K562 (cell line): ENCODE data around the gene MAPKAPK2. TPM values are rescaled to one million over a fixed set of nuclear protein-coding genes. Genes with fewer than 3 reads are reported as not detected.

Experiments used
- ATAC-seq: fragments of 200-7000 bp; cut with Tn5 transposase; 3 replicates; pipeline ENCODE4 v1.9.1; 2020; ENCODE audit warnings: moderate library complexity
- BruUV-seq: library from RNA; stranded (reverse); fragments of 400-500 nt; replicated peaks from 2 replicates; lab custom pipeline; 2021; lab: Mats Ljungman, UMichigan
- CTCF ChIA-PET: fragments of 300-600 bp; formaldehyde crosslinking; extraction: SDS; loops from one replicate; lab custom pipeline; 2021; ENCODE audit warnings: low intra/inter-chr PET ratio; lab: Yijun Ruan, JAX
- POLR2A ChIA-PET: fragments of 300-600, 350-650 bp; sonication (Branson Sonifier 250); formaldehyde crosslinking; extraction: SDS; loops from one replicate; lab custom pipeline; 2021; ENCODE audit warnings: antibody characterized with exemption, inconsistent platforms; lab: Yijun Ruan, JAX
- DNase-seq, 4 experiments: peaks; one replicate each; pipeline versions ENCODE4 v3.0.0 to v3.0.0-alpha.2; 2011 to 2018; ENCODE audit warnings: low spot score in 3 of 4, mixed read lengths in 3 of 4; ENCODE audit errors: extremely low read depth in 1 of 4
- FAIRE-seq: peaks from 2 replicates; lab custom pipeline; 2011; peaks lifted over from hg19 to GRCh38; lab: Jason Lieb, UNC
- H2AFZ ChIP-seq: 2 replicates; pipeline ENCODE4 v1.6.0; 2011; ENCODE audit warnings: low read depth, low read length, control low read depth, inconsistent platforms
- H3K27ac ChIP-seq: fragments of 200-600 bp; 3 replicates; pipeline ENCODE4 v1.8.0; 2011; ENCODE audit warnings: low read depth, mild to moderate bottlenecking, control low read depth, inconsistent platforms, low read length, moderate library complexity, mixed read lengths; ENCODE audit errors: extremely low read depth
- H3K27me3 ChIP-seq, 2 experiments: fragments of 300-600 bp in 1 of 2; 2 replicates in 1 of 2; 3 replicates in 1 of 2; pipeline versions ENCODE4 v1.6.0 to v1.8.0; 2011; ENCODE audit warnings: inconsistent platforms in 2 of 2, low read length in 2 of 2, mild to moderate bottlenecking in 1 of 2, mixed read lengths in 1 of 2, moderate library complexity in 1 of 2; ENCODE audit not compliant: control insufficient read depth in 2 of 2, insufficient read depth in 2 of 2
- H3K36me3 ChIP-seq: fragments of 300-600 bp; 3 replicates; pipeline ENCODE4 v1.8.0; 2011; ENCODE audit warnings: mild to moderate bottlenecking, low read length, inconsistent platforms; ENCODE audit not compliant: control insufficient read depth, insufficient read depth
- H3K4me1 ChIP-seq, 2 experiments: fragments of 200-600 bp in 1 of 2; replicated peaks in 1 of 2; 2 replicates in 1 of 2; 3 replicates in 1 of 2; pipeline versions ENCODE4 v1.5.1 to v1.8.0; 2011; ENCODE audit warnings: inconsistent platforms in 2 of 2, low read length in 2 of 2, mild to moderate bottlenecking in 1 of 2, mixed read lengths in 1 of 2, moderate library complexity in 1 of 2; ENCODE audit not compliant: control insufficient read depth in 2 of 2, insufficient read depth in 2 of 2
- H3K4me2 ChIP-seq: 2 replicates; pipeline ENCODE4 v1.6.1; 2011; ENCODE audit warnings: low read length, control low read depth, inconsistent platforms, mixed read lengths; ENCODE audit not compliant: insufficient read depth
- H3K4me3 ChIP-seq: fragments of 200-600 bp; sonication (generic), shearing (Covaris generic); 2 replicates; pipeline ENCODE4 v1.5.1; 2016; ENCODE audit warnings: control low read depth, inconsistent platforms
- H3K79me2 ChIP-seq: fragments of 200-600 bp; 3 replicates; pipeline ENCODE4 v1.8.0; 2011; ENCODE audit warnings: low read length, inconsistent platforms; ENCODE audit not compliant: control insufficient read depth, insufficient read depth
- H3K9ac ChIP-seq, 2 experiments: 2 replicates each; pipeline versions ENCODE4 v1.6.0 to v1.6.1; 2011; ENCODE audit warnings: low read depth in 2 of 2, low read length in 2 of 2, control low read depth in 1 of 2, inconsistent platforms in 1 of 2, mild to moderate bottlenecking in 1 of 2, mixed read lengths in 1 of 2; ENCODE audit not compliant: insufficient read depth in 1 of 2
- H3K9me1 ChIP-seq: one replicate; pipeline ENCODE4 v1.6.0; 2011; ENCODE audit warnings: inconsistent platforms, mild to moderate bottlenecking, low read length, moderate library complexity; ENCODE audit not compliant: control insufficient read depth, insufficient read depth
- H3K9me3 ChIP-seq: replicated peaks from 2 replicates; pipeline ENCODE4 v1.5.1; 2011; ENCODE audit warnings: low read depth, low read length, inconsistent platforms; ENCODE audit not compliant: control insufficient read depth, insufficient read depth
- H4K20me1 ChIP-seq: replicated peaks from 2 replicates; pipeline ENCODE4 v1.6.1; 2011; ENCODE audit warnings: low read length, inconsistent platforms, mixed read lengths; ENCODE audit not compliant: control insufficient read depth, insufficient read depth
- KLF1 ChIP-seq: fragments of 450-650 bp; IDR thresholded peaks from 2 replicates; pipeline ENCODE4 v1.6.1; 2016; ENCODE audit warnings: missing genetic modification characterization, missing compliant biosample characterization
- NR2C2 ChIP-seq, 2 experiments: fragments of 200-800 bp in 1 of 2; sonication (Bioruptor generic) in 1 of 2; sonication (generic) in 1 of 2; formaldehyde crosslinking in 1 of 2; IDR thresholded peaks; 2 replicates each; pipeline versions ENCODE4 v1.6.1 to v1.8.0; 2016 to 2022; ENCODE audit warnings: mild to moderate bottlenecking in 1 of 2, missing compliant biosample characterization in 1 of 2, missing genetic modification characterization in 1 of 2, missing genetic modification reagents in 1 of 2
- RB1 ChIP-seq: fragments of 450-650 bp; IDR thresholded peaks from 2 replicates; pipeline ENCODE4 v1.6.1; 2017; ENCODE audit warnings: low read depth, mild to moderate bottlenecking
- ZNF165 ChIP-seq: fragments of 250-450 bp; sonication (Bioruptor Pico); IDR thresholded peaks from 2 replicates; pipeline ENCODE4 v1.4.0; 2020; ENCODE audit warnings: borderline replicate concordance
- WGBS: fragments of 100-300 bp; shearing (Covaris generic); methylation state at CpG from one replicate; pipeline ENCODE4 v1.1.6; 2016; ENCODE audit warnings: low coverage, mixed read lengths; ENCODE audit not compliant: insufficient coverage; ENCODE audit errors: missing lambda C conversion rate; 5-methylcytosine and 5-hydroxymethylcytosine counted together
- in situ Hi-C: fragments of 300-500 bp; cut with MboI; formaldehyde crosslinking; loops from 4 replicates; pipeline ENCODE4 v1.15.0; 2018; ENCODE audit warnings: inconsistent platforms, mixed read lengths
- intact Hi-C: fragments of 100-400 bp; cut with micrococcal nuclease; formaldehyde crosslinking; loops from 2 replicates; pipeline ENCODE4 v1.14.2; 2022
- polyA plus RNA-seq, 8 experiments: library from polyadenylated mRNA; depleted of rRNA in 4 of 8; stranded (reverse) in 5 of 8; unstranded in 3 of 8; fragments of >200 nt; fragmentation: Nextera tagmentation in 2 of 8; fragmentation: Illumina TruSeq in 1 of 8; extraction: Ambion mirVana in 2 of 8; extraction: Trizol in 1 of 8; gene quantifications; 2 replicates each; pipeline versions ENCODE4 v1.2.1 to v1.2.3, GENCODE V29; 2011 to 2014; ENCODE audit warnings: inconsistent platforms in 1 of 8, missing spikeins in 1 of 8
- total RNA-seq, 7 experiments: library from RNA; depleted of rRNA in 6 of 7; stranded (reverse); fragments of >200 nt in 6 of 7; fragmentation: Illumina TruSeq in 2 of 7; extraction: Trizol in 2 of 7; gene quantifications; 2 replicates each; pipeline versions ENCODE4 v1.2.1 to v1.2.3, GENCODE V29; 2011 to 2021; ENCODE audit warnings: low replicate concordance in 1 of 7

The MAPKAPK2 gene
- total and polyA plus RNA-seq, 9 of the 15 experiments (the other 6 are each of a cell fraction or from before 2014, with no cell fraction given): 0.63 to 94.2 (median 52.1) TPM

DNA sequence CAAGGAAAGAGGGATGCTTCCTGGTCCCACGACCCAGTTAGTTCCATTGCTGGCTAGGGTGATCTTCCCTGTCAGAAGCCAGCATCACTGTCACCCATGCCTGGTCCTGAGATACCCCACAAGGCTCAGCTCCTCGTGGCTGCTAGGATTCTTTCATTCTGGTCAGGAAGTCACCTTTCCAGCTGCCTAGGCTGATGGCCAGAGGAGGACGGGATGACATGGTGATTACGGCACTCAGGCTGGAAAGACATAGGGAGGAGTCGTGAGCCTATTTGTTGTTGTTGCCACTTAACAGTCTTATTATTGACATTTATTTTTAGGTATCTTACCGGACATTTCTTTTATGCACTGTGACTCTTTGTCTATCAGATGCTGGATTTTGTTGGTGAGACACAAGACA, 20.0 kb upstream of the MAPKAPK2 start:
- Histone ChIP-seq H3K4me1 (peaks cover 27 to 49% of the 10 kb centered on the region in 2 experiments), H3K36me3 (no peaks in the 10 kb centered on the region), H3K4me2 (peak overlapping the region; percentile 80; the same call in 1 of the 2 replicates), H3K9me1 (no peaks in the 10 kb centered on the region), H3K27me3 (no peaks in the 10 kb centered on the region), H2AFZ (peak overlapping the region; percentile 87), H4K20me1 (no peaks in the 10 kb centered on the region), H3K9ac (no peak overlapping the region; a peak in 1 of 4 replicates), H3K27ac (no peak overlapping the region; the same call in 2 of the 3 replicates), H3K4me3 (no peak overlapping the region), H3K79me2 (no peaks in the 10 kb centered on the region), H3K9me3 (no peaks in the 10 kb centered on the region)
- no TSS peak for BruUV-seq
- in situ Hi-C loops (no loop called here), intact Hi-C loops (loop anchor here (1.0 to 5.0 kb wide), 4 partner anchors 30 to 172 kb away; no protein-coding TSS in a partner anchor)
- POLR2A ChIA-PET: interaction anchor here (1.0 to 7.4 kb wide), 5 partner anchors 9 to 52 kb away, joined by 3 to 59 read pairs (median 19); partner anchors contain the start of genes DYRK3 and EIF2D
- DNase-seq (peak in 1 of 4 experiments; percentile 16), ATAC-seq (no peak), FAIRE-seq (no peak)
- no peak for TF ChIP-seq KLF1
- TF ChIP-seq ZNF165 (CRISPR knock-in tag): no peak
- 0 out of 2 replicates have a peak, but pooled peaks have one; percentile 34 for TF ChIP-seq NR2C2 (CRISPR knock-in tag; IDR thresholded peaks at IDR 0.05)
- no peak for TF ChIP-seq NR2C2 (tag; IDR thresholded peaks at IDR 0.05)
- no peak for TF ChIP-seq RB1
- 47% methylated on average over 6 of the region's 6 CpGs for WGBS
- CTCF ChIA-PET: interaction anchor here (0.5 to 4.5 kb wide), 8 partner anchors 30 to 571 kb away, joined by 3 to 63 read pairs (median 9); partner anchors contain the start of gene DYRK3
